GM12878 (cell line): ENCODE measurements around the gene OR6B2. TPM values are rescaled to one million over a fixed set of nuclear protein-coding genes. Genes with fewer than 3 reads are reported as not detected.

ENCODE experiments used
- ATAC-seq: fragments of 200-7000 bp; cut with Tn5 transposase; 3 replicates; pipeline ENCODE4 v1.9.1; 2020; ENCODE audit warnings: mild to moderate bottlenecking, moderate library complexity
- BruUV-seq: library from RNA; stranded (reverse); fragments of 400-500 nt; replicated peaks from 2 replicates; lab custom pipeline; 2021; lab: Mats Ljungman, UMichigan
- CTCF ChIA-PET: fragments of 300-600 bp; sonication (Branson Sonifier 250); formaldehyde crosslinking; extraction: SDS; loops from one replicate; lab custom pipeline; 2021; ENCODE audit warnings: inconsistent platforms; lab: Yijun Ruan, JAX
- POLR2A ChIA-PET: fragments of 350-600 bp; formaldehyde crosslinking; extraction: SDS; loops from one replicate; lab custom pipeline; 2021; ENCODE audit warnings: inconsistent platforms; lab: Charles Lee
- RAD21 ChIA-PET: fragments of 300-600 bp; sonication (Branson Sonifier 250); formaldehyde crosslinking; loops from one replicate; lab custom pipeline; 2023; ENCODE audit warnings: antibody characterized with exemption; ENCODE audit not compliant: unreplicated experiment; lab: Charles Lee
- SMC1A ChIA-PET: fragments of 300-600 bp; sonication (Branson Sonifier 250); formaldehyde crosslinking; loops from one replicate; lab custom pipeline; 2023; ENCODE audit not compliant: unreplicated experiment, uncharacterized antibody; lab: Charles Lee
- DNase-seq: peaks from one replicate; pipeline ENCODE4 v3.0.0-alpha.2; 2011; ENCODE audit warnings: low read depth, low spot score
- FAIRE-seq: peaks from 3 replicates; lab custom pipeline; 2011; peaks lifted over from hg19 to GRCh38; lab: Jason Lieb, UNC
- H2AFZ ChIP-seq: 2 replicates; pipeline ENCODE4 v1.6.0; 2011; ENCODE audit warnings: low read depth, low read length, control low read depth; ENCODE audit not compliant: control insufficient read depth
- H3K27ac ChIP-seq: 2 replicates; pipeline ENCODE4 v1.5.1; 2011; ENCODE audit warnings: control low read depth; ENCODE audit not compliant: control insufficient read depth, insufficient read depth
- H3K27me3 ChIP-seq, 2 experiments: replicated peaks in 1 of 2; 2 replicates each; pipeline versions ENCODE4 v1.6.0 to v1.6.1; 2011; ENCODE audit warnings: low read length in 1 of 2; ENCODE audit not compliant: control insufficient read depth in 2 of 2, insufficient read depth in 2 of 2
- H3K36me3 ChIP-seq, 2 experiments: 2 replicates each; pipeline ENCODE4 v1.5.1; 2011; ENCODE audit warnings: low read length in 1 of 2; ENCODE audit not compliant: control insufficient read depth in 2 of 2, insufficient read depth in 2 of 2
- H3K4me1 ChIP-seq: 2 replicates; pipeline ENCODE4 v1.6.1; 2011; ENCODE audit warnings: mild to moderate bottlenecking, low read length, moderate library complexity, mixed read lengths; ENCODE audit not compliant: control insufficient read depth, insufficient read depth
- H3K4me2 ChIP-seq: 2 replicates; pipeline ENCODE4 v1.6.0; 2011; ENCODE audit warnings: control low read depth; ENCODE audit not compliant: control insufficient read depth, insufficient read depth
- H3K4me3 ChIP-seq: fragments of 200-600 bp; sonication (generic); 2 replicates; pipeline ENCODE4 v1.5.1; 2016
- H3K79me2 ChIP-seq: 2 replicates; pipeline ENCODE4 v1.6.0; 2011; ENCODE audit warnings: low read length; ENCODE audit not compliant: control insufficient read depth, insufficient read depth
- H3K9ac ChIP-seq: 2 replicates; pipeline ENCODE4 v1.8.0; 2011; ENCODE audit warnings: low read length, control low read depth, mixed read lengths; ENCODE audit not compliant: control insufficient read depth, insufficient read depth
- H3K9me3 ChIP-seq: replicated peaks from 3 replicates; pipeline ENCODE4 v1.5.1; 2011; ENCODE audit warnings: mild to moderate bottlenecking, low read length; ENCODE audit not compliant: control insufficient read depth, insufficient read depth
- H4K20me1 ChIP-seq: 2 replicates; pipeline ENCODE4 v1.6.0; 2011; ENCODE audit not compliant: control insufficient read depth, insufficient read depth
- ATF7 ChIP-seq: fragments of 450-650 bp; IDR thresholded peaks from 2 replicates; pipeline ENCODE4 v1.6.1; 2016; ENCODE audit warnings: low read depth, mild to moderate bottlenecking
- BCLAF1 ChIP-seq: fragments of 450-650 bp; IDR thresholded peaks from 2 replicates; pipeline ENCODE4 v1.6.1; 2017; ENCODE audit warnings: antibody characterized with exemption, mild to moderate bottlenecking, moderate library complexity
- CREB1 ChIP-seq: IDR thresholded peaks from 2 replicates; pipeline ENCODE4 v1.6.1; 2012; ENCODE audit warnings: low read depth, mild to moderate bottlenecking, inconsistent platforms
- DPF2 ChIP-seq: fragments of 450-650 bp; IDR thresholded peaks from 2 replicates; pipeline ENCODE4 v1.6.1; 2017; ENCODE audit warnings: mild to moderate bottlenecking
- EGR1 ChIP-seq, 2 experiments: IDR thresholded peaks; 1 replicate in 1 of 2; 2 replicates in 1 of 2; pipeline ENCODE4 v1.6.1; 2011 to 2012; ENCODE audit warnings: low read depth in 2 of 2, low read length in 2 of 2, borderline replicate concordance in 1 of 2, mild to moderate bottlenecking in 1 of 2, moderate library complexity in 1 of 2
- FOS ChIP-seq: IDR thresholded peaks from 3 replicates; pipeline ENCODE4 v1.6.1; 2011; ENCODE audit warnings: borderline replicate concordance; ENCODE audit not compliant: insufficient read length; ENCODE audit errors: extremely low read depth
- HCFC1 ChIP-seq: fragments of 150-350 bp; IDR thresholded peaks from 2 replicates; pipeline ENCODE4 v1.6.1; 2014; ENCODE audit warnings: low read length
- IRF4 ChIP-seq: IDR thresholded peaks from 2 replicates; pipeline ENCODE4 v1.6.1; 2011; ENCODE audit warnings: low read depth, low read length
- MLLT1 ChIP-seq: fragments of 450-650 bp; IDR thresholded peaks from 2 replicates; pipeline ENCODE4 v1.6.1; 2016; ENCODE audit warnings: mild to moderate bottlenecking
- MXI1 ChIP-seq: fragments of 150-350 bp; IDR thresholded peaks from 2 replicates; pipeline ENCODE4 v1.6.1; 2011; ENCODE audit warnings: low read depth, mild to moderate bottlenecking, inconsistent platforms, low read length, improper control_type of control experiment
- NFXL1 ChIP-seq: fragments of 450-650 bp; IDR thresholded peaks from 2 replicates; pipeline ENCODE4 v1.6.1; 2017; ENCODE audit warnings: antibody characterized with exemption, mild to moderate bottlenecking, borderline replicate concordance
- RUNX3 ChIP-seq: IDR thresholded peaks from 2 replicates; pipeline ENCODE4 v1.6.1; 2012; ENCODE audit warnings: low read length, inconsistent platforms
- SMARCA5 ChIP-seq: fragments of 450-650 bp; IDR thresholded peaks from 2 replicates; pipeline ENCODE4 v1.6.1; 2017; ENCODE audit warnings: mild to moderate bottlenecking
- SRF ChIP-seq, 2 experiments: IDR thresholded peaks; 2 replicates each; pipeline ENCODE4 v1.6.1; 2011; ENCODE audit warnings: low read depth in 2 of 2, low read length in 2 of 2, mild to moderate bottlenecking in 1 of 2, moderate library complexity in 1 of 2
- TAF1 ChIP-seq: IDR thresholded peaks from 2 replicates; pipeline ENCODE4 v1.6.1; 2011; ENCODE audit warnings: mild to moderate bottlenecking, low read depth, low read length, borderline replicate concordance
- ZNF384 ChIP-seq: IDR thresholded peaks from 2 replicates; pipeline ENCODE4 v1.6.1; 2012; ENCODE audit warnings: low read depth, mild to moderate bottlenecking, low read length, improper control_type of control experiment, borderline replicate concordance
- WGBS: methylation state at CpG from one replicate; pipeline ENCODE4 v1.1.6; 2016; ENCODE audit warnings: low lambda C conversion rate; ENCODE audit not compliant: insufficient replicate concordance, insufficient coverage; ENCODE audit errors: missing lambda C conversion rate; 5-methylcytosine and 5-hydroxymethylcytosine counted together
- in situ Hi-C: fragments of 300-500 bp; cut with MboI; formaldehyde crosslinking; loops from 9 replicates; pipeline ENCODE4 v1.14.3; 2018; ENCODE audit warnings: mixed read lengths
- intact Hi-C: fragments of 100-400 bp; cut with micrococcal nuclease; formaldehyde crosslinking; loops from one replicate; pipeline ENCODE4 v1.14.2; 2022; ENCODE audit not compliant: unreplicated experiment
- polyA plus RNA-seq, 11 experiments: library from polyadenylated mRNA; depleted of rRNA in 4 of 11; unstranded in 6 of 11; stranded (reverse) in 5 of 11; fragments of >200 nt; fragmentation: Nextera tagmentation in 4 of 11; fragmentation: Illumina TruSeq in 1 of 11; extraction: Ambion mirVana in 4 of 11; extraction: Trizol in 1 of 11; gene quantifications; 1 replicate in 1 of 11; 2 replicates in 10 of 11; pipeline versions ENCODE4 v1.2.1 to v1.2.3, GENCODE V29; 2011 to 2016; ENCODE audit warnings: inconsistent platforms in 2 of 11, missing spikeins in 2 of 11, low read depth in 1 of 11
- total RNA-seq, 4 experiments: library from RNA; depleted of rRNA in 3 of 4; stranded (reverse); fragments of >200 nt in 3 of 4; fragmentation: Illumina TruSeq in 1 of 4; extraction: Trizol in 1 of 4; gene quantifications; 2 replicates each; pipeline versions ENCODE4 v1.2.1 to v1.2.3, GENCODE V29; 2013 to 2021
- TF ChIP-seq, protein P1 (sequence below): fragments of 450-650 bp; IDR thresholded peaks from 2 replicates; pipeline ENCODE4 v1.6.1; 2018; ENCODE audit warnings: borderline replicate concordance, mild to moderate bottlenecking; ENCODE audit not compliant: partially characterized antibody

Gene OR6B2
- total and polyA plus RNA-seq, 10 of the 15 experiments (the other 5 are each of a cell fraction or from before 2014, with no cell fraction given) = not detected

DNA sequence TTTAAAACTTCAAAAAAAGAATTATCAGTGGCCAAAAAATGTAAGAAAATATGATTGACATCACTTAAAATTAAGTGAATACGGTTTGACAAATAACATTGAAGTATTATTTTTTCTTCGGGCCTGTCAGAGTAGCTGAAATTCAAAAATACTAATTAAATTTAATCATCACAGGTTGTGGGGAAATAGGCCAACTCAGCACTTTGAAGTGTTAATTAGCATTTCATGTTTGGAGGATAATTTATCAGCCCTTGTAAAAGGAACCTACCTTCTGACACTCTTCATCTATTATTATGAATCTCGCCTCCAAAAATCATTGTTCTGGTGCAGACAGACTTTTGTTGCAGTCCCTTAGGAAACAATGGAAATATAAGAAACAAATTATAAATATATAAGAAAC lies 40.7 kb upstream of the OR6B2 start:
- H3K36me3 ChIP-seq = no peaks in the 10 kb centered on the region
- intact Hi-C loops (no loop called here), in situ Hi-C loops (no loop called here)
- 29% methylated on average over 3 of the region's 3 CpGs for WGBS
- no peak overlapping the region for H2AFZ ChIP-seq
- BruUV-seq = no TSS peak
- POLR2A ChIA-PET = interaction anchor here (0.6 kb wide), 1 partner anchor 95 kb away, joined by 4 read pairs; no protein-coding TSS in a partner anchor
- no peaks in the 10 kb centered on the region for H3K4me1 ChIP-seq
- no peaks in the 10 kb centered on the region for H4K20me1 ChIP-seq
- H3K9ac ChIP-seq = no peak overlapping the region
- H3K27ac ChIP-seq = no peak overlapping the region
- no peak for DNase-seq
- H3K4me3 ChIP-seq = no peak overlapping the region
- SMC1A ChIA-PET = interaction anchor here (2.1 kb wide), 1 partner anchor 10 kb away, joined by 6 read pairs; no protein-coding TSS in a partner anchor
- FAIRE-seq = no peak
- no peak overlapping the region for H3K4me2 ChIP-seq
- no peak for ATAC-seq
- no peaks in the 10 kb centered on the region for H3K79me2 ChIP-seq
- TF ChIP-seq MLLT1 (no peak), ATF7 (no peak), EGR1 (IDR thresholded peaks at IDR 0.05; ENCODE audit: borderline replicate concordance in 1 of 2, low read depth in 2 of 2, low read length in 2 of 2) (no peak), TAF1 (no peak), SMARCA5 (no peak), DPF2 (no peak), NFXL1 (no peak), RUNX3 (no peak), SRF (IDR thresholded peaks at IDR 0.05; ENCODE audit: low read depth in 2 of 2, low read length in 2 of 2) (no peak), FOS (no peak), BCLAF1 (no peak), IRF4 (no peak), MXI1 (no peak), CREB1 (no peak), ZNF384 (no peak), HCFC1 (no peak)
- TF ChIP-seq, protein P1, sequence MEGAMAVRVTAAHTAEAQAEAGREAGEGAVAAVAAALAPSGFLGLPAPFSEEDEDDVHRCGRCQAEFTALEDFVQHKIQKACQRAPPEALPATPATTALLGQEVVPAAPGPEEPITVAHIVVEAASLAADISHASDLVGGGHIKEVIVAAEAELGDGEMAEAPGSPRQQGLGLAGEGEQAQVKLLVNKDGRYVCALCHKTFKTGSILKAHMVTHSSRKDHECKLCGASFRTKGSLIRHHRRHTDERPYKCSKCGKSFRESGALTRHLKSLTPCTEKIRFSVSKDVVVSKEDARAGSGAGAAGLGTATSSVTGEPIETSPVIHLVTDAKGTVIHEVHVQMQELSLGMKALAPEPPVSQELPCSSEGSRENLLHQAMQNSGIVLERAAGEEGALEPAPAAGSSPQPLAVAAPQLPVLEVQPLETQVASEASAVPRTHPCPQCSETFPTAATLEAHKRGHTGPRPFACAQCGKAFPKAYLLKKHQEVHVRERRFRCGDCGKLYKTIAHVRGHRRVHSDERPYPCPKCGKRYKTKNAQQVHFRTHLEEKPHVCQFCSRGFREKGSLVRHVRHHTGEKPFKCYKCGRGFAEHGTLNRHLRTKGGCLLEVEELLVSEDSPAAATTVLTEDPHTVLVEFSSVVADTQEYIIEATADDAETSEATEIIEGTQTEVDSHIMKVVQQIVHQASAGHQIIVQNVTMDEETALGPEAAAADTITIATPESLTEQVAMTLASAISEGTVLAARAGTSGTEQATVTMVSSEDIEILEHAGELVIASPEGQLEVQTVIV = no peak
- RAD21 ChIA-PET = interaction anchor here (0.7 kb wide), 1 partner anchor 75 kb away, joined by 3 read pairs; no protein-coding TSS in a partner anchor
- CTCF ChIA-PET = no interaction called here
- H3K27me3 ChIP-seq = peaks cover 0 to 2% of the 10 kb centered on the region in 2 experiments; a peak in 1 of 4 replicates
- no peaks in the 10 kb centered on the region; the same call in 2 of the 3 replicates for H3K9me3 ChIP-seq
